Neural progenitor cell (in vitro differentiated cells): ENCODE measurements around the gene TAPBPL. TPM values are rescaled to one million over a fixed set of nuclear protein-coding genes. Genes with fewer than 3 reads are reported as not detected.
"Not testable (repeated sequence)": the region's sequence is repeated elsewhere in the genome, so short reads cannot be mapped to it uniquely, and the experiment has no call there.

Source experiments
- DNase-seq: peaks from one replicate; pipeline ENCODE4 v3.0.0-alpha.2; 2016; ENCODE audit warnings: low spot score
- H2AFZ ChIP-seq: fragments of 200-600 bp; sonication (generic); replicated peaks from 2 replicates; pipeline ENCODE4 v1.6.1; 2016; ENCODE audit warnings: antibody characterized with exemption
- H3F3A ChIP-seq: fragments of 200-600 bp; sonication (generic); 2 replicates; pipeline ENCODE4 v1.6.1; 2016; ENCODE audit warnings: antibody characterized with exemption, low read depth
- H3K27ac ChIP-seq: fragments of 200-600 bp; sonication (generic); 2 replicates; pipeline ENCODE4 v1.5.1; 2016; ENCODE audit warnings: mild to moderate bottlenecking
- H3K27me3 ChIP-seq: fragments of 200-600 bp; sonication (generic); 2 replicates; pipeline ENCODE4 v1.6.1; 2016; ENCODE audit warnings: mild to moderate bottlenecking, moderate library complexity
- H3K36me3 ChIP-seq: fragments of 200-600 bp; sonication (generic); 2 replicates; pipeline ENCODE4 v1.5.1; 2016
- H3K4me1 ChIP-seq: fragments of 200-600 bp; sonication (generic); 2 replicates; pipeline ENCODE4 v1.6.1; 2016; ENCODE audit warnings: mixed run types
- H3K4me2 ChIP-seq: fragments of 200-600 bp; sonication (generic); 2 replicates; pipeline ENCODE4 v1.6.1; 2016
- H3K4me3 ChIP-seq: fragments of 200-600 bp; sonication (generic); 2 replicates; pipeline ENCODE4 v1.5.1; 2016
- H3K79me2 ChIP-seq: fragments of 200-600 bp; sonication (generic); 2 replicates; pipeline ENCODE4 v1.6.1; 2016; ENCODE audit warnings: low read depth
- H3K9ac ChIP-seq: fragments of 200-600 bp; sonication (generic); 2 replicates; pipeline ENCODE4 v1.6.1; 2016
- H3K9me3 ChIP-seq: fragments of 200-600 bp; sonication (generic); 2 replicates; pipeline ENCODE4 v1.5.1; 2016; ENCODE audit warnings: low read depth
- H4K20me1 ChIP-seq: fragments of 200-600 bp; sonication (generic); 2 replicates; pipeline ENCODE4 v1.6.1; 2016; ENCODE audit warnings: low read depth
- H3K27ac Mint-ChIP-seq: 3 replicates; pipeline ENCODE4 v1.8.0; 2021; ENCODE audit warnings: mixed read lengths
- H3K27me3 Mint-ChIP-seq: 2 replicates; pipeline ENCODE4 v1.8.0; 2022; ENCODE audit warnings: low read depth, mild to moderate bottlenecking, inconsistent platforms, moderate library complexity, mixed read lengths; ENCODE audit not compliant: insufficient read depth
- H3K36me3 Mint-ChIP-seq: 3 replicates; pipeline ENCODE4 v1.8.0; 2021; ENCODE audit warnings: mixed read lengths
- H3K4me1 Mint-ChIP-seq: 3 replicates; pipeline ENCODE4 v1.8.0; 2021; ENCODE audit warnings: mixed read lengths
- H3K4me3 Mint-ChIP-seq: 3 replicates; pipeline ENCODE4 v1.8.0; 2021; ENCODE audit warnings: mild to moderate bottlenecking, moderate library complexity, mixed read lengths
- H3K9me3 Mint-ChIP-seq: 3 replicates; pipeline ENCODE4 v1.8.0; 2020; ENCODE audit warnings: mixed read lengths
- CTCF ChIP-seq: fragments of 200-600 bp; sonication (generic); IDR thresholded peaks from 2 replicates; pipeline ENCODE4 v1.5.1; 2017; ENCODE audit warnings: antibody characterized with exemption, mild to moderate bottlenecking
- EZH2 ChIP-seq: fragments of 200-600 bp; sonication (generic); IDR thresholded peaks from 2 replicates; pipeline ENCODE4 v1.6.1; 2017; ENCODE audit warnings: antibody characterized with exemption, mild to moderate bottlenecking, moderate library complexity
- EZH2phosphoT487 ChIP-seq: fragments of 200-600 bp; sonication (generic); IDR thresholded peaks from 2 replicates; pipeline ENCODE4 v1.6.1; 2017; ENCODE audit warnings: antibody characterized with exemption
- total RNA-seq: library from RNA; depleted of rRNA; stranded (reverse); fragments of >200 nt; gene quantifications from 2 replicates; pipeline ENCODE4 v1.2.3, GENCODE V29; 2015; ENCODE audit warnings: low replicate concordance

Gene TAPBPL
- total RNA-seq, 1 donor from 2014 or later, result not detected

- no peak overlapping the region for H3K9ac ChIP-seq
- H3K79me2 ChIP-seq, result peaks cover 12% of the 10 kb centered on the region
- H3K9me3 ChIP-seq, result no peaks in the 10 kb centered on the region
- H3K27me3 ChIP-seq, result no peaks in the 10 kb centered on the region
- TF ChIP-seq EZH2 (no peak), CTCF (no peak), EZH2phosphoT487 (no peak)
- no peak overlapping the region for H3K4me3 ChIP-seq
- no peak for DNase-seq
- peaks cover 13% of the 10 kb centered on the region for H3K4me1 Mint-ChIP-seq
- H2AFZ ChIP-seq, result no peak overlapping the region
- H3K36me3 Mint-ChIP-seq, result peaks cover 11% of the 10 kb centered on the region
- no peak overlapping the region for H3K27ac ChIP-seq
- H3K9me3 Mint-ChIP-seq, result no peaks in the 10 kb centered on the region
- peaks cover 7% of the 10 kb centered on the region for H3F3A ChIP-seq
- peaks cover 2% of the 10 kb centered on the region for H3K27me3 Mint-ChIP-seq
- peak overlapping the region; percentile 16 for H3K27ac Mint-ChIP-seq
- H3K36me3 ChIP-seq, result no peaks in the 10 kb centered on the region
- no peak overlapping the region for H3K4me2 ChIP-seq
- no peak overlapping the region for H3K4me3 Mint-ChIP-seq
- H3K4me1 ChIP-seq, result peaks cover 7% of the 10 kb centered on the region
- H4K20me1 ChIP-seq, result no peaks in the 10 kb centered on the region
These were observed 12.7 kb downstream of the TAPBPL start for GRCh38 chr12:6464531-6464930.

DNA sequence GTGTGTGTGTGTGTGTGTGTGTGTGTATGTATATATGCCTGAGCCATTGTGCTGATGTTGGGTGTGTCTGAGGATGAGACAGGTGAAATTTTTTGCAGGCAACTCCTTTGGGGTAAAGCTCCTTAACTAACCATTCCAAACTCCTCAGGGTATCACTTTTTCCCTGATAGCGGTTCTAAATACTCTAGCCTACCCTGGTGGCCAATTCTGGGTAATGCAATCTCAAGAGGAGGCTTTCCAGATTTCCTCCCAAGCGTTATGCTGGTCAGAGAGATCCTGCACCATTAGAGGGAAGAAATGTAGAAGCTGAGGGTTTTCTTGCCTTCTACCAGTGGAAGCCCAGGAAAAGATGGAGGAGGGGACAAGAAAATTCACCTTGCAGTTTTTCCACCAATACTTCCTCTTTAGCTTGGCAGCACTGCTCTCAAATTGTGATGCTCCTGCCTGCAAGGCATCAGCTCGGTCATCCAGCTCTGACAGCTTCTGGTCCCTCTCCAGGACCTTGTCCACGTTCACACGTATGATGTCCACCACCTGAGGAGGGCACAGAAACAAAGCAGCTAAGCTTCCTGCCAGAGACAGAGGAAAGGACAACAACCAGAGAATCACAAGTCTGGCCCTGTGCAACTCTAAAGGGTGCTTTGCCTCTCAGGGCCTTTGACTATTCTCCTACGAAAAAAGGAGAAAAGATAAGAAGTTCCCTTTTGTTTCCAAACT is 13.8 kb downstream of the TAPBPL start:
- no peak overlapping the region for H3K27ac Mint-ChIP-seq
- Histone ChIP-seq H2AFZ (no peak overlapping the region), H3K27ac (no peak overlapping the region), H3K4me2 (no peak overlapping the region), H3F3A (peaks cover 7% of the 10 kb centered on the region), H3K4me3 (no peak overlapping the region), H4K20me1 (no peaks in the 10 kb centered on the region), H3K79me2 (peaks cover 18% of the 10 kb centered on the region), H3K36me3 (no peaks in the 10 kb centered on the region), H3K27me3 (no peaks in the 10 kb centered on the region), H3K9ac (no peak overlapping the region), H3K9me3 (no peaks in the 10 kb centered on the region), H3K4me1 (peaks cover 8% of the 10 kb centered on the region)
- peaks cover 3% of the 10 kb centered on the region for H3K27me3 Mint-ChIP-seq
- DNase-seq, result peak; percentile 82
- H3K9me3 Mint-ChIP-seq, result no peaks in the 10 kb centered on the region
- TF ChIP-seq EZH2phosphoT487 (no peak), CTCF (peak; percentile 83)
- peaks cover 18% of the 10 kb centered on the region for H3K4me1 Mint-ChIP-seq
- H3K4me3 Mint-ChIP-seq, result no peak overlapping the region
- H3K36me3 Mint-ChIP-seq, result peaks cover 11% of the 10 kb centered on the region

DNA sequence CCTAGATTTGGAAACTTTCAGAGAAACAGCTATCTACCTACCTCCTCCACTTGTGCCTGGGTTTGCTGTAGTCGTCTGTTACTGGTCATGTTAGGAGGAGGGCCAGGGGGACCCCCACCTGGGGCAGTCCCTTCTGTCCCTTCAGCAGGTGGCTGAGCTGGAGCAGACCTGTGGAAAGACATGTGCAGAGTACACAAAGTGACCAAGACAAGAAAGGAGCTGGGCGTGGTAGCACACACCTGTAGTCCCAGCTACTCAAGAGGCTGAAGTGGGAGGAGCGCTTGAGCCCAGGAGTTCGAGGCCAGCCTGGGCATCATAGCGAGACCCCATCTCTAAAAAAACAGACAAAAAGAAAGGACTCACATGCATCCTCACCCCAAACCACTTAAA is 14.3 kb downstream of the TAPBPL start:
- Histone ChIP-seq H3K4me3 (no peak overlapping the region), H3K9me3 (no peaks in the 10 kb centered on the region), H3K9ac (no peak overlapping the region), H3K36me3 (no peaks in the 10 kb centered on the region), H2AFZ (no peak overlapping the region), H3K79me2 (peaks cover 18% of the 10 kb centered on the region), H3K4me1 (peaks cover 9% of the 10 kb centered on the region), H3K4me2 (no peak overlapping the region), H3K27ac (no peak overlapping the region), H3K27me3 (no peaks in the 10 kb centered on the region), H4K20me1 (no peaks in the 10 kb centered on the region), H3F3A (peaks cover 13% of the 10 kb centered on the region)
- Mint-ChIP-seq H3K4me1 (peaks cover 21% of the 10 kb centered on the region), H3K27me3 (peaks cover 3% of the 10 kb centered on the region), H3K36me3 (peaks cover 11% of the 10 kb centered on the region), H3K27ac (no peak overlapping the region), H3K4me3 (no peak overlapping the region), H3K9me3 (no peaks in the 10 kb centered on the region)
- no peak for DNase-seq
- no peak for TF ChIP-seq EZH2phosphoT487
- TF ChIP-seq EZH2, result no peak
- TF ChIP-seq CTCF, result no peak

DNA sequence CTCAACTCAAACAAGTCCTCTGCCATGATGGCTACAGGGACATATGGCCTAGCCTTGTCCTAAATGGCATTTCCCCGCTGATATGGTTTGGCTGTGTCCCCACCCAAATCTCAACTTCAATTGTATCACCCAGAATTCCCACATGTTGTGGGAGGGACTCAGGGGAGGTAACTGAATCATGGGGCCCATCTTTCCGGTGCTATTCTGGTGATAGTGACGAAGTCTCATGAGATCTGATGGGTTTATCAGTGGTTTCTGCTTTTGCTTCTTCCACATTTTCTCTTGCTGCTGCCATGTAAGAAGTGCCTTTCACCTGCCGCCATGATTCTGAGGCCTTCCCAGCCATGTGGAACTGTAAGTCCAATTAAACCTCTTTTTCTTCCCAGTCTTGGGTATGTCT is 14.9 kb downstream of the TAPBPL start:
- Mint-ChIP-seq H3K36me3 (peaks cover 11% of the 10 kb centered on the region), H3K4me1 (peaks cover 24% of the 10 kb centered on the region)
- not testable (repeated sequence) for H3K4me3 Mint-ChIP-seq, H3K27me3 ChIP-seq, H3K9me3 Mint-ChIP-seq, H3K9ac ChIP-seq, H3K27ac ChIP-seq, H3K36me3 ChIP-seq, H3K9me3 ChIP-seq, H3K4me2 ChIP-seq, H3K27me3 Mint-ChIP-seq, H2AFZ ChIP-seq, H4K20me1 ChIP-seq, H3K27ac Mint-ChIP-seq, H3K4me3 ChIP-seq, DNase-seq
- H3K4me1 ChIP-seq, result peaks cover 12% of the 10 kb centered on the region
- H3F3A ChIP-seq, result peaks cover 18% of the 10 kb centered on the region
- H3K79me2 ChIP-seq, result peaks cover 18% of the 10 kb centered on the region

GRCh38 chr12:6467571-6468282 is 15.9 kb downstream of the TAPBPL start:
- peaks cover 24% of the 10 kb centered on the region for H3K4me1 Mint-ChIP-seq
- H3K27me3 Mint-ChIP-seq, H3K36me3 ChIP-seq, H2AFZ ChIP-seq, H3K9me3 Mint-ChIP-seq, DNase-seq, H3K9ac ChIP-seq, H3K9me3 ChIP-seq, H4K20me1 ChIP-seq, H3K27me3 ChIP-seq, H3K4me2 ChIP-seq, H3K27ac ChIP-seq, H3K36me3 Mint-ChIP-seq, H3K27ac Mint-ChIP-seq, H3K4me3 ChIP-seq: not testable (repeated sequence)
- H3K4me1 ChIP-seq, result peaks cover 12% of the 10 kb centered on the region
- peaks cover 18% of the 10 kb centered on the region for H3K79me2 ChIP-seq
- H3K4me3 Mint-ChIP-seq, result peak overlapping the region; percentile 56
- H3F3A ChIP-seq, result peaks cover 23% of the 10 kb centered on the region
